OCI-LY1 (cell line): ENCODE data around the gene CREB3L1.

Experiments
- H2AFZ ChIP-seq: fragments of 200-600 bp; sonication (generic), shearing (Covaris generic); 2 replicates; pipeline ENCODE4 v1.6.0; 2014; ENCODE audit warnings: antibody characterized with exemption, mild to moderate bottlenecking, low read length
- H3F3A ChIP-seq: fragments of 200-600 bp; sonication (generic), shearing (Covaris generic); 2 replicates; pipeline ENCODE4 v1.6.0; 2014; ENCODE audit warnings: mild to moderate bottlenecking, antibody characterized with exemption, low read length, moderate library complexity; ENCODE audit not compliant: insufficient read depth
- H3K27ac ChIP-seq: fragments of 200-600 bp; sonication (generic); 2 replicates; pipeline ENCODE4 v1.5.1; 2014; ENCODE audit warnings: low read length, mixed run types, mild to moderate bottlenecking, low read depth; ENCODE audit not compliant: poor library complexity, severe bottlenecking
- H3K27me3 ChIP-seq: fragments of 200-600 bp; sonication (generic); 2 replicates; pipeline ENCODE4 v1.6.0; 2014; ENCODE audit warnings: antibody characterized with exemption, mild to moderate bottlenecking, low read length, moderate library complexity; ENCODE audit not compliant: insufficient read depth
- H3K36me3 ChIP-seq: fragments of 200-600 bp; sonication (generic); 2 replicates; pipeline ENCODE4 v1.6.1; 2014; ENCODE audit warnings: mild to moderate bottlenecking, antibody characterized with exemption, low read length, moderate library complexity, mixed read lengths; ENCODE audit not compliant: insufficient read depth
- H3K4me1 ChIP-seq: fragments of 200-600 bp; sonication (generic); 2 replicates; pipeline ENCODE4 v1.5.1; 2014; ENCODE audit warnings: mild to moderate bottlenecking, low read length, moderate library complexity; ENCODE audit not compliant: insufficient read depth, severe bottlenecking
- H3K4me2 ChIP-seq: fragments of 200-600 bp; sonication (generic), shearing (Covaris generic); 2 replicates; pipeline ENCODE4 v1.6.1; 2014; ENCODE audit warnings: low read length
- H3K4me3 ChIP-seq: fragments of 200-600 bp; sonication (generic); 2 replicates; pipeline ENCODE4 v1.5.1; 2014; ENCODE audit warnings: low read length, low read depth, mild to moderate bottlenecking, mixed read lengths; ENCODE audit not compliant: poor library complexity, severe bottlenecking
- H3K79me2 ChIP-seq: fragments of 200-600 bp; shearing (Covaris generic); 2 replicates; pipeline ENCODE4 v1.6.1; 2016; ENCODE audit warnings: mixed run types, low read length, mixed read lengths; ENCODE audit not compliant: insufficient read depth
- H3K9ac ChIP-seq: fragments of 200-600 bp; sonication (generic), shearing (Covaris generic); 2 replicates; pipeline ENCODE4 v1.6.1; 2014; ENCODE audit warnings: mild to moderate bottlenecking, low read length, mixed read lengths
- H3K9me2 ChIP-seq: fragments of 200-600 bp; sonication (generic), shearing (Covaris generic); 2 replicates; pipeline ENCODE4 v1.6.1; 2014; ENCODE audit warnings: low read depth, mild to moderate bottlenecking, low read length, mixed read lengths
- H3K9me3 ChIP-seq: fragments of 200-600 bp; shearing (Covaris generic); 2 replicates; pipeline ENCODE4 v1.6.1; 2014; ENCODE audit warnings: low read length, mixed read lengths
- H4K20me1 ChIP-seq: fragments of 200-600 bp; sonication (generic), shearing (Covaris generic); 2 replicates; pipeline ENCODE4 v1.6.0; 2016; ENCODE audit warnings: mild to moderate bottlenecking, low read length; ENCODE audit not compliant: insufficient read depth
- EZH2 ChIP-seq: fragments of 200-600 bp; sonication (generic), shearing (Covaris generic); IDR thresholded peaks from 2 replicates; pipeline ENCODE4 v1.8.0; 2017; ENCODE audit warnings: borderline replicate concordance, mixed run types, mild to moderate bottlenecking, antibody characterized with exemption, low read length, moderate library complexity, mixed read lengths
- TF ChIP-seq, protein P1 (sequence below): fragments of 200-600 bp; sonication (generic), shearing (Covaris generic); IDR thresholded peaks from 2 replicates; pipeline ENCODE4 v1.5.1; 2017; ENCODE audit warnings: mild to moderate bottlenecking, antibody characterized with exemption, low read length, moderate library complexity, mixed read lengths

CREB3L1 gene

DNA sequence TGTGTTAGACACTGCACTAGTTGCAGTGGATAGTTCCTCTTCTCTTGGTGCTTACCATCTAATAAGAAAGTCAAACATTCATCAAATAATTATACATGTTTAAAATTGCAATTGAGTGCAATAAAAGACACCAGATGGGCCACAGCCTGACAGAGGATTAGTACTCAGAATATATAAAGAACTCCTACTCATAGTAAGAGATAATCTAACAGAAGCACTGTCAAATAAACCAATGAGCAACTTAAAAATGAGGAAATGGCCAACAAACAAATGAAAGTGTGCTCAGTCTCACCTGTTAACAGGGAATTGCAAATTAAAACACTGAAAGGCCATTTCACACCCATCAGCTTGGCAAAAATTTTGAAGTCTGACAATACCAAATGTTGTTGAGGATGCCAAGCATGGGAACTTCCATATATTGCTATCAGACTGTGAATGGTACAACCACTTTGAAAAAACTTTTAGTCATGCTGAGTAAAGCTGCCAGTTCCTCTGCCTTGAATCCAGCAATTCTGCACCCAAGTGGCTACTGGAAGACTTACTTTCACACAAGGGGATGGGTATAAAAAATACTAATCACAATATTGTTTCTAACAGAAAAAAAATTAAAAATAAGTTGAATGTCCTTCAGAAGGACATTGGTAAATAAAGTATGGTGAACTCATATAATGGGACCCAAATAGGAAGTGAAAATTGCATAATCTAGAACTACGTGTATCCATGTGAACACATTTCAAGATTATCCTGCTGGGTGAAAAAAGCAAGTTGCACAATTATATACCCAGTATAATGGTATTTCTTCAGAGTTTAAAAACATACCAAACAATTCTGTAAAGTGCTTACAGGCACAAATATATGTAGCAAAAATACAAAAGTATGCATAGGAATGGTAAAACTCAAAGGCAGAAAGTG is 41.4 kb upstream of the CREB3L1 start:
- Histone ChIP-seq H3K4me2 (no peak overlapping the region), H3K27me3 (no peaks in the 10 kb centered on the region; the same call in none of the 2 replicates), H2AFZ (no peak overlapping the region), H3K9ac (no peak overlapping the region), H3K36me3 (no peaks in the 10 kb centered on the region), H3K9me3 (no peaks in the 10 kb centered on the region), H3F3A (no peaks in the 10 kb centered on the region), H3K4me1 (peaks cover 17% of the 10 kb centered on the region), H4K20me1 (no peaks in the 10 kb centered on the region), H3K79me2 (no peaks in the 10 kb centered on the region), H3K4me3 (no peak overlapping the region), H3K9me2 (no peaks in the 10 kb centered on the region), H3K27ac (no peak overlapping the region)
- no peak for TF ChIP-seq EZH2
- TF ChIP-seq, protein P1, sequence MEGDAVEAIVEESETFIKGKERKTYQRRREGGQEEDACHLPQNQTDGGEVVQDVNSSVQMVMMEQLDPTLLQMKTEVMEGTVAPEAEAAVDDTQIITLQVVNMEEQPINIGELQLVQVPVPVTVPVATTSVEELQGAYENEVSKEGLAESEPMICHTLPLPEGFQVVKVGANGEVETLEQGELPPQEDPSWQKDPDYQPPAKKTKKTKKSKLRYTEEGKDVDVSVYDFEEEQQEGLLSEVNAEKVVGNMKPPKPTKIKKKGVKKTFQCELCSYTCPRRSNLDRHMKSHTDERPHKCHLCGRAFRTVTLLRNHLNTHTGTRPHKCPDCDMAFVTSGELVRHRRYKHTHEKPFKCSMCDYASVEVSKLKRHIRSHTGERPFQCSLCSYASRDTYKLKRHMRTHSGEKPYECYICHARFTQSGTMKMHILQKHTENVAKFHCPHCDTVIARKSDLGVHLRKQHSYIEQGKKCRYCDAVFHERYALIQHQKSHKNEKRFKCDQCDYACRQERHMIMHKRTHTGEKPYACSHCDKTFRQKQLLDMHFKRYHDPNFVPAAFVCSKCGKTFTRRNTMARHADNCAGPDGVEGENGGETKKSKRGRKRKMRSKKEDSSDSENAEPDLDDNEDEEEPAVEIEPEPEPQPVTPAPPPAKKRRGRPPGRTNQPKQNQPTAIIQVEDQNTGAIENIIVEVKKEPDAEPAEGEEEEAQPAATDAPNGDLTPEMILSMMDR = no peak

DNA sequence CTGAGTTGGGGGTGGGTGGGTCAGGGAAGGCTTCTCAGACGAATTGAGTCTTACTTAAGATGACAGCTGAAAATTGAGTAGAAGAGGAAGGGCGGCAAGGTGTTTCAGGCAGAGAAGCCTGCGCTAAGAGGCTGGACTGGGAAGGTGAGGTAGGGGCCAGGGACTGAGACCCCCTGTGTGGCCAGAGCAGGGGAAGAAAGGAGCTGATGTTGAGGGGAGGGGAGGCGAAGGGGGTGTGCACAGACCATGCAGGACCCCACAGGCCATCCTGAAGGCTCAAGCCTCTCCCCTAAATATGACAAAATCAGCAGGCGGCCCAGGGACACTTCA is 40.6 kb upstream of the CREB3L1 start:
- Histone ChIP-seq H3K9me3 (no peaks in the 10 kb centered on the region), H3K27me3 (no peaks in the 10 kb centered on the region; the same call in none of the 2 replicates), H3K27ac (no peak overlapping the region), H3K4me3 (no peak overlapping the region), H3K4me2 (no peak overlapping the region), H2AFZ (no peak overlapping the region), H3K79me2 (no peaks in the 10 kb centered on the region), H3K9ac (no peak overlapping the region), H3K9me2 (no peaks in the 10 kb centered on the region), H3K36me3 (no peaks in the 10 kb centered on the region), H4K20me1 (no peaks in the 10 kb centered on the region), H3F3A (no peaks in the 10 kb centered on the region), H3K4me1 (peaks cover 17% of the 10 kb centered on the region)
- TF ChIP-seq, protein P1 = no peak
- no peak for TF ChIP-seq EZH2

DNA sequence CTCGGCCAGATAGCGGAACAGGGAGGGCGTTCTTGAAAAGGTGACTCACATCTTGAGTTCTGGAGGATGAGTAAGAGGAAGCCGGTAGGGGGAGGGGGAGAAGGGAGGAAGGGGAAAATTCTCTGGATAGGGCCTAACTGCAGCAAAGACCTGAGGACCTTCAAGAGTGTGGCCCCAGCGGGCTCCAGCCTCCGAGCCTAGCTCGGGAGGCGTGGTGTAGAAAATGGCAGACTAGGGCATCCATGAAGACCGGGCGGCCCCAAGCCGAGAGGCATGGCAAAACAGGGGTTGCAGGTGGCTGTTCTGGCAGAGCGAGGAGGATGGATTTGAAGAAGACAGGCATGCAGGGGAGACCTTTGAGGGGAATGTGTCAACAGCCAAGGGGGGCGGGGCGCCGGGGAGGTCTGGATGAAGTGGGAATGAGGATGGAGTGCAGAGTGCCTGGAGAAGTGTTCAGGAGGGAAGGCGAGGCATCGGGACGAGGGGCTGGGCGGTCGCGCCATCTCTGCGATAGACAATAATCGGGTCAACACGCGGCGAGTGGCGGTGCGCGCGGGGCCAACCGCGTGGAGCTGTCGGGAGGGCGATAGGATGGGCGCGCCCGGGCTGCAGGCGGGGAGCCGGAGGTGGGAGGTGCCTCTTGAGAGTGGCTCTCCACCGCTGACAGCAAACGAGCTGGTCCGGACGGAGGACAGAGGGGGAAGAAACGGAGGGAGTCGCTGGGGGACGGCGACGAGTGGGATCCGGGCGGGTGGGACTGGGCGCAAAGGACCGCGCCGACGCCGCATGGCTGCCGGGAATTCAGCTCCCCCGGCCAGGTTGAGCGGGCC is 40.0 kb upstream of the CREB3L1 start:
- Histone ChIP-seq H4K20me1 (no peaks in the 10 kb centered on the region), H3K9ac (no peak overlapping the region), H2AFZ (no peak overlapping the region), H3K4me1 (peaks cover 18% of the 10 kb centered on the region), H3K4me2 (peak overlapping the region; percentile 58), H3F3A (no peaks in the 10 kb centered on the region), H3K9me3 (no peaks in the 10 kb centered on the region), H3K27me3 (no peaks in the 10 kb centered on the region; the same call in none of the 2 replicates), H3K9me2 (no peaks in the 10 kb centered on the region), H3K4me3 (peak overlapping the region; percentile 41), H3K27ac (no peak overlapping the region), H3K79me2 (no peaks in the 10 kb centered on the region), H3K36me3 (no peaks in the 10 kb centered on the region)
- TF ChIP-seq, protein P1 = no peak
- TF ChIP-seq EZH2 = no peak
